Neural progenitor cell (in vitro differentiated cells): ENCODE results near the gene RAMACL. TPM values are rescaled to one million over a fixed set of nuclear protein-coding genes. Genes with fewer than 3 reads are reported as not detected.
"Not testable (repeated sequence)": the region's sequence is repeated elsewhere in the genome, so short reads cannot be mapped to it uniquely, and the experiment has no call there.

ENCODE experiments used
- DNase-seq: peaks from one replicate; pipeline ENCODE4 v3.0.0-alpha.2; 2016; ENCODE audit warnings: low spot score
- H2AFZ ChIP-seq: fragments of 200-600 bp; sonication (generic); replicated peaks from 2 replicates; pipeline ENCODE4 v1.6.1; 2016; ENCODE audit warnings: antibody characterized with exemption
- H3F3A ChIP-seq: fragments of 200-600 bp; sonication (generic); 2 replicates; pipeline ENCODE4 v1.6.1; 2016; ENCODE audit warnings: antibody characterized with exemption, low read depth
- H3K27ac ChIP-seq: fragments of 200-600 bp; sonication (generic); 2 replicates; pipeline ENCODE4 v1.5.1; 2016; ENCODE audit warnings: mild to moderate bottlenecking
- H3K27me3 ChIP-seq: fragments of 200-600 bp; sonication (generic); 2 replicates; pipeline ENCODE4 v1.6.1; 2016; ENCODE audit warnings: mild to moderate bottlenecking, moderate library complexity
- H3K36me3 ChIP-seq: fragments of 200-600 bp; sonication (generic); 2 replicates; pipeline ENCODE4 v1.5.1; 2016
- H3K4me1 ChIP-seq: fragments of 200-600 bp; sonication (generic); 2 replicates; pipeline ENCODE4 v1.6.1; 2016; ENCODE audit warnings: mixed run types
- H3K4me2 ChIP-seq: fragments of 200-600 bp; sonication (generic); 2 replicates; pipeline ENCODE4 v1.6.1; 2016
- H3K4me3 ChIP-seq: fragments of 200-600 bp; sonication (generic); 2 replicates; pipeline ENCODE4 v1.5.1; 2016
- H3K79me2 ChIP-seq: fragments of 200-600 bp; sonication (generic); 2 replicates; pipeline ENCODE4 v1.6.1; 2016; ENCODE audit warnings: low read depth
- H3K9ac ChIP-seq: fragments of 200-600 bp; sonication (generic); 2 replicates; pipeline ENCODE4 v1.6.1; 2016
- H3K9me3 ChIP-seq: fragments of 200-600 bp; sonication (generic); 2 replicates; pipeline ENCODE4 v1.5.1; 2016; ENCODE audit warnings: low read depth
- H4K20me1 ChIP-seq: fragments of 200-600 bp; sonication (generic); 2 replicates; pipeline ENCODE4 v1.6.1; 2016; ENCODE audit warnings: low read depth
- H3K27ac Mint-ChIP-seq: 3 replicates; pipeline ENCODE4 v1.8.0; 2021; ENCODE audit warnings: mixed read lengths
- H3K27me3 Mint-ChIP-seq: 2 replicates; pipeline ENCODE4 v1.8.0; 2022; ENCODE audit warnings: low read depth, mild to moderate bottlenecking, inconsistent platforms, moderate library complexity, mixed read lengths; ENCODE audit not compliant: insufficient read depth
- H3K36me3 Mint-ChIP-seq: 3 replicates; pipeline ENCODE4 v1.8.0; 2021; ENCODE audit warnings: mixed read lengths
- H3K4me1 Mint-ChIP-seq: 3 replicates; pipeline ENCODE4 v1.8.0; 2021; ENCODE audit warnings: mixed read lengths
- H3K4me3 Mint-ChIP-seq: 3 replicates; pipeline ENCODE4 v1.8.0; 2021; ENCODE audit warnings: mild to moderate bottlenecking, moderate library complexity, mixed read lengths
- H3K9me3 Mint-ChIP-seq: 3 replicates; pipeline ENCODE4 v1.8.0; 2020; ENCODE audit warnings: mixed read lengths
- CTCF ChIP-seq: fragments of 200-600 bp; sonication (generic); IDR thresholded peaks from 2 replicates; pipeline ENCODE4 v1.5.1; 2017; ENCODE audit warnings: antibody characterized with exemption, mild to moderate bottlenecking
- EZH2 ChIP-seq: fragments of 200-600 bp; sonication (generic); IDR thresholded peaks from 2 replicates; pipeline ENCODE4 v1.6.1; 2017; ENCODE audit warnings: antibody characterized with exemption, mild to moderate bottlenecking, moderate library complexity
- EZH2phosphoT487 ChIP-seq: fragments of 200-600 bp; sonication (generic); IDR thresholded peaks from 2 replicates; pipeline ENCODE4 v1.6.1; 2017; ENCODE audit warnings: antibody characterized with exemption
- total RNA-seq: library from RNA; depleted of rRNA; stranded (reverse); fragments of >200 nt; gene quantifications from 2 replicates; pipeline ENCODE4 v1.2.3, GENCODE V29; 2015; ENCODE audit warnings: low replicate concordance

Gene RAMACL
- total RNA-seq, 1 donor from 2014 or later: 0.19 TPM

GRCh38 chr6:166583230-166583965 is 3.1 kb downstream of the RAMACL start:
- H3K9me3 ChIP-seq: no peaks in the 10 kb centered on the region
- H3K27ac ChIP-seq: no peak overlapping the region
- Mint-ChIP-seq H3K4me3 (no peak overlapping the region), H3K9me3 (no peaks in the 10 kb centered on the region), H3K36me3 (peaks cover 7% of the 10 kb centered on the region), H3K27ac (no peak overlapping the region), H3K27me3 (no peaks in the 10 kb centered on the region), H3K4me1 (peaks cover 24% of the 10 kb centered on the region)
- TF ChIP-seq EZH2: no peak
- TF ChIP-seq EZH2phosphoT487: no peak
- no peak for TF ChIP-seq CTCF
- H4K20me1 ChIP-seq: peaks cover 7% of the 10 kb centered on the region
- H3K4me2 ChIP-seq: no peak overlapping the region
- no peaks in the 10 kb centered on the region for H3K27me3 ChIP-seq
- no peaks in the 10 kb centered on the region for H3K36me3 ChIP-seq
- no peak overlapping the region for H3K4me3 ChIP-seq
- H3K4me1 ChIP-seq: peaks cover 6% of the 10 kb centered on the region
- H2AFZ ChIP-seq: no peak overlapping the region
- no peak for DNase-seq
- no peak overlapping the region for H3K9ac ChIP-seq
- H3F3A ChIP-seq: no peaks in the 10 kb centered on the region
- peaks cover 11% of the 10 kb centered on the region for H3K79me2 ChIP-seq

DNA sequence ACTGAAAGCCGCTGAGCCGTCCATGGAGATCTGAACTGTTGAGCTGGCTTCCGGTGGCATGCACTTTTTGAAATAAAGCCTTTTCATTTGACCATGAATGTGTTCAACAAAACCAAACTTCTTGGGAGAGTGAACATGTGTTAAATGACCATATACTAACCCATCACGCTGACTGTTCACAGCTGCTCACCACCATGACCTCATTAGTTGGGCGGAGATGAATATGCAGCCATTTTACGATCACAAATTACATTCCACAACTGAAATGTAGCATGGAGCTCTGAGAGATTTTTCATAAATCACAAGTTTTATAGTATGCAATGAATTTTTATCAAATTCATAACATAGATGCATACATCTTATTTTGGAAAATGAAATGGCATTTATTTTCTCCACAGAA is 4.2 kb downstream of the RAMACL start:
- Mint-ChIP-seq H3K4me3 (no peak overlapping the region), H3K36me3 (peaks cover 13% of the 10 kb centered on the region), H3K27ac (no peak overlapping the region), H3K27me3 (no peaks in the 10 kb centered on the region), H3K4me1 (peaks cover 13% of the 10 kb centered on the region), H3K9me3 (peaks cover 7% of the 10 kb centered on the region)
- Histone ChIP-seq H3K9ac (no peak overlapping the region), H3F3A (no peaks in the 10 kb centered on the region), H3K9me3 (no peaks in the 10 kb centered on the region), H3K4me2 (no peak overlapping the region), H3K4me3 (no peak overlapping the region), H3K4me1 (no peaks in the 10 kb centered on the region), H3K79me2 (peaks cover 10% of the 10 kb centered on the region), H3K36me3 (no peaks in the 10 kb centered on the region), H3K27ac (no peak overlapping the region), H4K20me1 (peaks cover 5% of the 10 kb centered on the region), H3K27me3 (no peaks in the 10 kb centered on the region), H2AFZ (no peak overlapping the region)
- no peak for DNase-seq
- TF ChIP-seq EZH2phosphoT487 (no peak), EZH2 (no peak), CTCF (no peak)

GRCh38 chr6:166581801-166582200 is 4.7 kb downstream of the RAMACL start:
- not testable (repeated sequence) for DNase-seq, H3K9me3 Mint-ChIP-seq

DNA sequence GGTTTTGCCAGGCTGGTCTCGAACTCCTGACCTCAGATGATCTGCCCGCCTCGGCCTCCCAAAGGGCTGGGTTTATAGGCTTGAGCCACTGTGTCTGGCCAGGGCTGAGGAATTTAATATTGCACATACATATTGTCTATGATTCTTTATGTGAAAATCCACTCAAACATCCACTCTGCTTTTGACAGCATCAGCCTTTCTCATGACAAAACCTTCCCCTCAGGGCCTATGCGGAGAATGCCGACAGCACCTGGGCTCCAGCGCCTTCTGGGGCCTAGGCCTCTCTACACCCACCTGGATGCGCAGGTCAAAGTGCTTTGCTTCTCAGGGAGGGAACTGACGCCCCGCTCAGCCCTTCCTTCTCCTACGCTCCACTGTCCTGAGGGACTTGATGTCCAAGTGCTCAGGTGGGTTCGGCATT is 5.4 kb downstream of the RAMACL start:
- H2AFZ ChIP-seq: no peak overlapping the region
- no peak overlapping the region for H3K9ac ChIP-seq
- Mint-ChIP-seq H3K4me3 (no peak overlapping the region), H3K9me3 (peaks cover 12% of the 10 kb centered on the region), H3K27ac (no peak overlapping the region), H3K27me3 (no peaks in the 10 kb centered on the region), H3K4me1 (peaks cover 5% of the 10 kb centered on the region), H3K36me3 (peaks cover 18% of the 10 kb centered on the region)
- TF ChIP-seq CTCF (no peak), EZH2 (no peak), EZH2phosphoT487 (no peak)
- DNase-seq: no peak
- H3K4me1 ChIP-seq: no peaks in the 10 kb centered on the region
- no peak overlapping the region for H3K4me3 ChIP-seq
- H3K9me3 ChIP-seq: no peaks in the 10 kb centered on the region
- H3K36me3 ChIP-seq: no peaks in the 10 kb centered on the region
- H3K27me3 ChIP-seq: no peaks in the 10 kb centered on the region
- H4K20me1 ChIP-seq: no peaks in the 10 kb centered on the region
- no peaks in the 10 kb centered on the region for H3F3A ChIP-seq
- H3K4me2 ChIP-seq: no peak overlapping the region
- peaks cover 7% of the 10 kb centered on the region for H3K79me2 ChIP-seq
- no peak overlapping the region for H3K27ac ChIP-seq

More at GRCh38 chr6:166581801-166582200, 4.7 kb downstream of the RAMACL start:
- not testable (repeated sequence) for H3K79me2 ChIP-seq, H3K27ac ChIP-seq, H3K27me3 Mint-ChIP-seq, H3K9ac ChIP-seq, H3K36me3 ChIP-seq, H3F3A ChIP-seq, H3K4me1 Mint-ChIP-seq, H3K4me3 ChIP-seq, H3K27ac Mint-ChIP-seq, H4K20me1 ChIP-seq, H3K4me2 ChIP-seq, H3K4me1 ChIP-seq, H3K27me3 ChIP-seq, H3K4me3 Mint-ChIP-seq, H2AFZ ChIP-seq, H3K9me3 ChIP-seq
- H3K36me3 Mint-ChIP-seq: peaks cover 13% of the 10 kb centered on the region
